A549 (cell line): ENCODE results near the gene MON1B.

Experiments
- BHLHE40 ChIP-seq: IDR thresholded peaks from 2 replicates; pipeline ENCODE4 v1.6.1; 2012; ENCODE audit warnings: low read depth, low read length, inconsistent platforms
- CBX2 ChIP-seq: fragments of 200-600 bp; sonication (generic); IDR thresholded peaks from 2 replicates; pipeline ENCODE4 v1.6.1; 2016; ENCODE audit warnings: low read depth, mild to moderate bottlenecking, borderline replicate concordance
- CEBPB ChIP-seq, 2 experiments: fragments of >200 bp in 1 of 2; sonication (Bioruptor Twin) in 1 of 2; formaldehyde crosslinking in 1 of 2; IDR thresholded peaks; 2 replicates each; pipeline ENCODE4 v1.6.1; 2012 to 2016
- CTCF ChIP-seq: fragments of >200 bp; sonication (Bioruptor Twin); formaldehyde crosslinking; IDR thresholded peaks from 3 replicates; pipeline ENCODE4 v1.5.1; 2016
- EHMT2 ChIP-seq: fragments of 200-600 bp; sonication (generic); IDR thresholded peaks from 2 replicates; pipeline ENCODE4 v1.6.1; 2016; ENCODE audit warnings: antibody characterized with exemption, low read depth, mild to moderate bottlenecking, moderate library complexity
- KDM1A ChIP-seq: fragments of 200-600 bp; sonication (generic); IDR thresholded peaks from 2 replicates; pipeline ENCODE4 v1.6.1; 2016; ENCODE audit warnings: low read depth, mild to moderate bottlenecking
- MAFK ChIP-seq: fragments of 450-650 bp; IDR thresholded peaks from 2 replicates; pipeline ENCODE4 v1.6.1; 2014; ENCODE audit not compliant: partially characterized antibody
- MAX ChIP-seq: IDR thresholded peaks from 2 replicates; pipeline ENCODE4 v1.6.1; 2012
- NR3C1 ChIP-seq: fragments of >200 bp; sonication (Bioruptor Twin); formaldehyde crosslinking; IDR thresholded peaks from 3 replicates; pipeline ENCODE4 v1.6.1; 2017
- POLR2A ChIP-seq: IDR thresholded peaks from 2 replicates; pipeline ENCODE4 v1.6.1; 2012; ENCODE audit warnings: mild to moderate bottlenecking, low read length
- REST ChIP-seq: fragments of 200-600 bp; sonication (generic); IDR thresholded peaks from 2 replicates; pipeline ENCODE4 v1.6.1; 2016; ENCODE audit warnings: antibody characterized with exemption, mild to moderate bottlenecking, moderate library complexity
- RFX5 ChIP-seq: fragments of 450-650 bp; IDR thresholded peaks from 2 replicates; pipeline ENCODE4 v1.7.1; 2014; ENCODE audit warnings: antibody characterized with exemption, mild to moderate bottlenecking, moderate library complexity

GRCh38 chr16:77250400-77250799 is 59.4 kb downstream of the MON1B start:
- TF ChIP-seq KDM1A (no peak), POLR2A (no peak), RFX5 (no peak), CTCF (no peak), EHMT2 (no peak), MAX (no peak), BHLHE40 (no peak), CEBPB (IDR thresholded peaks at IDR 0.05) (no peak), MAFK (no peak), CBX2 (no peak), REST (no peak), NR3C1 (no peak)
